Lung (tissue), 12 donors: ENCODE data around the gene MTAP. TPM values are rescaled to one million over a fixed set of nuclear protein-coding genes. Genes with fewer than 3 reads are reported as not detected.

ENCODE experiments used
- ATAC-seq: fragments of 200-7000 bp; cut with Tn5 transposase; one replicate; pipeline ENCODE4 v1.9.1; 2020; ENCODE audit warnings: moderate number of reproducible peaks; ENCODE audit not compliant: insufficient read depth, low FRiP score
- DNase-seq, 3 donors: peaks; one replicate each; pipeline ENCODE4 v3.0.0-alpha.2; 2013 to 2017
- H3K27ac ChIP-seq, 2 donors: one replicate each; pipeline ENCODE4 v1.5.1; 2013; ENCODE audit warnings: mild to moderate bottlenecking in 2 of 2, moderate library complexity in 2 of 2, control low read depth in 1 of 2, inconsistent platforms in 1 of 2, low read depth in 1 of 2, low read length in 1 of 2
- H3K27me3 ChIP-seq, 3 donors: one replicate each; pipeline ENCODE4 v1.5.1; 2013; ENCODE audit warnings: low read length in 2 of 3; ENCODE audit not compliant: control insufficient read depth in 3 of 3, insufficient read depth in 3 of 3
- H3K36me3 ChIP-seq, 4 donors: one replicate each; pipeline ENCODE4 v1.5.1; 2013; ENCODE audit warnings: low read length in 4 of 4, mild to moderate bottlenecking in 1 of 4, moderate library complexity in 1 of 4; ENCODE audit not compliant: control insufficient read depth in 4 of 4, insufficient read depth in 4 of 4
- H3K4me1 ChIP-seq, 5 donors: one replicate each; pipeline ENCODE4 v1.5.1; 2013; ENCODE audit warnings: low read length in 5 of 5, mild to moderate bottlenecking in 2 of 5, moderate library complexity in 1 of 5; ENCODE audit not compliant: control insufficient read depth in 5 of 5, insufficient read depth in 5 of 5
- H3K4me3 ChIP-seq: one replicate; pipeline ENCODE4 v1.5.1; 2013; ENCODE audit warnings: mild to moderate bottlenecking, control low read depth, moderate library complexity
- H3K9ac ChIP-seq, 2 donors: one replicate each; pipeline ENCODE4 v1.5.1; 2013; ENCODE audit warnings: low read length in 2 of 2, control low read depth in 1 of 2; ENCODE audit not compliant: insufficient read depth in 1 of 2
- H3K9me3 ChIP-seq, 4 donors: one replicate each; pipeline ENCODE4 v1.5.1; 2013; ENCODE audit warnings: low read length in 3 of 4, mild to moderate bottlenecking in 1 of 4, moderate library complexity in 1 of 4; ENCODE audit not compliant: control insufficient read depth in 4 of 4, insufficient read depth in 3 of 4
- WGBS, 2 donors: extraction: QIAGEN DNeasy Blood & Tissue Kit; methylation state at CpG; one replicate each; pipeline ENCODE4 v1.1.7; 2013; 5-methylcytosine and 5-hydroxymethylcytosine counted together
- polyA plus RNA-seq, 2 donors: library from polyadenylated mRNA; stranded (reverse); fragments of 200-250 nt; gene quantifications; one replicate each; pipeline ENCODE4 v1.2.1, GENCODE V29; 2013
- total RNA-seq, 2 donors: library from RNA; depleted of rRNA in 1 of 2; stranded (reverse); fragments of >200 nt in 1 of 2; gene quantifications; one replicate each; pipeline ENCODE4 v1.2.1, GENCODE V29; 2014 to 2021
- TF ChIP-seq, protein P1 (sequence below): IDR thresholded peaks from 2 replicates; pipeline ENCODE4 v1.5.1; 2012; ENCODE audit warnings: mild to moderate bottlenecking; ENCODE audit errors: control extremely low read depth, extremely low read depth
- donor health status: control.
- donor health status: control.
- donor health status: Bipolar disorder and iron deficiency.
- donor health status: healthy.
- donor health status: DM: yes; HTN: yes; CAD: no.

MTAP gene
- total and polyA plus RNA-seq, 4 donors = 10.0 to 31.5 (median 18.8) TPM

DNA sequence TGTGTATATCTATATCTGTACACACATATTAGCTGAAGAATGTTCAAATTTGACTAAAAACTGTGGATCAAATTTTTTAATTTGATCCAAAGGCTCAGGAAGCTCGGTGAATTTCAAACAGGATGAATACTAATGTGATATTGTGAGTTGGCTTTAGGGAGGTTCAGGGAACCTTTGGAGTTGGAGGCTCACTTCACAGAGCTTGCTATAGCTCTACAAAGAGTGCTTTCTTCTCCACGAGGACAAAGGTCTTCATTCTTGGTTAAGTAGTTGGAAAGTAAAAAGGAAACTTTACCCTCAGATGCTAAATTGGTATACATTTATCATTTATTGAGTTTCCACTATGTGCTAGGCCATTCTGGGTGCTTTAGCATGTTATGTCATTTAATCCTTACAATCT lies 36.3 kb upstream of the MTAP start:
- ATAC-seq = no peak
- TF ChIP-seq, protein P1, sequence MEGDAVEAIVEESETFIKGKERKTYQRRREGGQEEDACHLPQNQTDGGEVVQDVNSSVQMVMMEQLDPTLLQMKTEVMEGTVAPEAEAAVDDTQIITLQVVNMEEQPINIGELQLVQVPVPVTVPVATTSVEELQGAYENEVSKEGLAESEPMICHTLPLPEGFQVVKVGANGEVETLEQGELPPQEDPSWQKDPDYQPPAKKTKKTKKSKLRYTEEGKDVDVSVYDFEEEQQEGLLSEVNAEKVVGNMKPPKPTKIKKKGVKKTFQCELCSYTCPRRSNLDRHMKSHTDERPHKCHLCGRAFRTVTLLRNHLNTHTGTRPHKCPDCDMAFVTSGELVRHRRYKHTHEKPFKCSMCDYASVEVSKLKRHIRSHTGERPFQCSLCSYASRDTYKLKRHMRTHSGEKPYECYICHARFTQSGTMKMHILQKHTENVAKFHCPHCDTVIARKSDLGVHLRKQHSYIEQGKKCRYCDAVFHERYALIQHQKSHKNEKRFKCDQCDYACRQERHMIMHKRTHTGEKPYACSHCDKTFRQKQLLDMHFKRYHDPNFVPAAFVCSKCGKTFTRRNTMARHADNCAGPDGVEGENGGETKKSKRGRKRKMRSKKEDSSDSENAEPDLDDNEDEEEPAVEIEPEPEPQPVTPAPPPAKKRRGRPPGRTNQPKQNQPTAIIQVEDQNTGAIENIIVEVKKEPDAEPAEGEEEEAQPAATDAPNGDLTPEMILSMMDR = no peak
- H3K4me1 ChIP-seq = no peaks in the 10 kb centered on the region
- no peak overlapping the region for H3K9ac ChIP-seq
- no peaks in the 10 kb centered on the region for H3K36me3 ChIP-seq
- H3K27ac ChIP-seq = no peak overlapping the region
- peaks cover 0 to 8% (median 0%) of the 10 kb centered on the region in 3 donors for H3K27me3 ChIP-seq
- DNase-seq = no peak
- H3K4me3 ChIP-seq = no peak overlapping the region
- 58 to 80% methylated on average over 2 of the region's 2 CpGs for WGBS, 2 donors
- no peaks in the 10 kb centered on the region for H3K9me3 ChIP-seq

DNA sequence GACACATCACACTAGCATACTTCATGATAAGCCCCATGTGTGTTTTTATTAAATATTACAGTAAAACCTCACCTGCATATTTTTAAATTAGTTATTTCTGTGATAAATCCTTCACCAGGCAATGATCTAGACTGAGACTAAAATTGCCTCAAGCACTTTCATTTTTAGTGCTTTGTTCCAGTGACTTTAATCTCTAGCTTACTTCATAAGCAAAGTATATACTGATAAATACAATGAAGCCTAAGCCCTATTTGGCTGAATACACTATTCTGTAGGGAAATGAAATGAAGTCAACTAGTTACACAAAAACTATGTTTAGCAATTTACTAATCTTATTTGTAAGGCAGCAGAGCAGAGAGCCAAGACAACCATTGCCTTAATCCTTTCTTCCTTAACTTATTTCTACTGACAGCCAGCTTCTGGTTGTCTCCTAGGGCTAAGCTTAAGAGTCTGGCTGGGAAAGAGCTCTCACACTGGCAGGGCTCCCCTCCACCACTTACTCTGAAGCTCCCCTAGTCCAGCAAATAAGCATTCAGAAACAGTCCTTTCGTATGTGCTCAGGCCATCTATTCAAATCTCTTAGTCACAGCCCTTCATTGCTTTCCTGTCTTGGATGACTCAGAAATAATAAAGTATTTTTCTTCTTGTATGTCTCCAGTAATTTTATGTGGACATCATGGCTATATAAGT lies 31.4 kb upstream of the MTAP start:
- no peak overlapping the region for H3K27ac ChIP-seq
- H3K9me3 ChIP-seq = no peaks in the 10 kb centered on the region
- no peak overlapping the region for H3K9ac ChIP-seq
- H3K4me3 ChIP-seq = no peak overlapping the region
- DNase-seq = no peak
- ATAC-seq = no peak
- no peaks in the 10 kb centered on the region for H3K4me1 ChIP-seq
- no peaks in the 10 kb centered on the region for H3K36me3 ChIP-seq
- WGBS, 2 donors = 44 to 55% methylated on average over 1 of the region's 1 CpG
- H3K27me3 ChIP-seq = peaks cover 0 to 14% (median 0%) of the 10 kb centered on the region in 3 donors
- TF ChIP-seq, protein P1 = no peak

DNA sequence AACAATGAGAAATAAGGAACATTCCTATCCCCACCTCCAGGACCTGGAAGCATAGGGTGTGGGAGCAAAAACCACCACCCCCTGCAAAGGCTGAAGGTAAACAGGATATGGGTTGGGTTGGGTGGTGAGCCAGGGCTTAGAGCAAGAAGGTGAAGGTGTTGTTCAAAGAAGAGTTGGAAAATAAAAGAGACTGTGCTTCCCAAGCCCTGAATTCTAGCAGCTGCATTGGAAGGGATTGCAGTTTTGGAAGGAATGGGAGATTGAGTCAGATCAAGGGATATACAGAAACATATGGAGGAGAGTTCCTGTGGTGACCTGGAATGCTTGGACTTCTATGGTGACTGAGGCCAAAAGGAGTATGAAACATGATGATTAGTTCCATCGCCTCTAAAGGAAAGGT lies 24.7 kb upstream of the MTAP start:
- ATAC-seq (no peak), DNase-seq (no peak)
- H3K9me3 ChIP-seq = no peaks in the 10 kb centered on the region
- H3K4me3 ChIP-seq = no peak overlapping the region
- H3K4me1 ChIP-seq = peaks cover 0 to 1% (median 0%) of the 10 kb centered on the region in 5 donors
- H3K9ac ChIP-seq = no peak overlapping the region
- peaks cover 0 to 34% (median 0%) of the 10 kb centered on the region in 3 donors for H3K27me3 ChIP-seq
- 87 to 89% methylated on average over 1 of the region's 1 CpG for WGBS, 2 donors
- TF ChIP-seq, protein P1 = no peak
- H3K27ac ChIP-seq = no peak overlapping the region
- H3K36me3 ChIP-seq = no peaks in the 10 kb centered on the region

DNA sequence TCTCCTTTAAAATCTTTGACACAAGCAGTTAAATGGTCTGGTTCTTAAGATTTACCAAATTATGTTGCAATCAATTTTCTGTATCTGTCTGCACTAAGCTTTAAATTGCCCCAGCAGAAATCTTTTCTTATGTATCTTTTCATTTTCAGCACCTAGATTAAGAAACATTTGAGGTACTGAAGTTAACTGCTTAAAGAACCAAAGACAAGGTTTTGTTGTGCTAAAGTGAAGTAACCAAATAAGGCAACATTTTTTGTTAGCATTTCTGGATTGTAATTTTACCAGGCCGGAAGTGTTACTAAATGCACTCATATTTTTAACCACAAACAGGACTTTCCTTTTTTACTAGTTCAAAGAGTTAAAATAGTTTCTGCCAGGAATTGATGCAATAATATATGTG lies 24.1 kb upstream of the MTAP start:
- H3K9me3 ChIP-seq = no peaks in the 10 kb centered on the region
- DNase-seq = no peak
- no peak overlapping the region for H3K4me3 ChIP-seq
- no peaks in the 10 kb centered on the region for H3K36me3 ChIP-seq
- ATAC-seq = no peak
- no peak overlapping the region for H3K27ac ChIP-seq
- TF ChIP-seq, protein P1 = no peak
- H3K4me1 ChIP-seq = peaks cover 0 to 1% (median 0%) of the 10 kb centered on the region in 5 donors
- H3K9ac ChIP-seq = no peak overlapping the region
- peaks cover 0 to 36% (median 0%) of the 10 kb centered on the region in 3 donors for H3K27me3 ChIP-seq
- 29 to 31% methylated on average over 1 of the region's 1 CpG for WGBS, 2 donors
